ENCODE data around the gene SESN3.

The SESN3 gene

GRCh38 chr11:95247127-95247684 lies 16.2 kb upstream of the SESN3 start:
- Histone ChIP-seq H3K27ac (ENCODE audit: low read depth, low read length) (no peak overlapping the region), H3K9me3 (ENCODE audit: low read length) (no peaks in the 10 kb centered on the region), H3K4me3 (ENCODE audit: low read depth in 1 of 2, low read length in 2 of 2) (no peak overlapping the region), H3K36me3 (ENCODE audit: insufficient read depth, low read length) (no peaks in the 10 kb centered on the region), H3K9ac (ENCODE audit: low read length) (no peak overlapping the region), H3K4me1 (ENCODE audit: insufficient read depth, low read length) (no peaks in the 10 kb centered on the region), H3K27me3 (ENCODE audit: control insufficient read depth in 1 of 2, insufficient read depth in 2 of 2, low read length in 2 of 2) (no peaks in the 10 kb centered on the region)

- H3K4me1 ChIP-seq (ENCODE audit: insufficient read depth, low read length) = no peaks in the 10 kb centered on the region
- no peaks in the 10 kb centered on the region for H3K9me3 ChIP-seq (ENCODE audit: low read length)
- H3K4me3 ChIP-seq (ENCODE audit: low read depth in 1 of 2, low read length in 2 of 2) = no peak overlapping the region
- no peaks in the 10 kb centered on the region for H3K27me3 ChIP-seq (ENCODE audit: control insufficient read depth in 1 of 2, insufficient read depth in 2 of 2, low read length in 2 of 2)
- H3K36me3 ChIP-seq (ENCODE audit: insufficient read depth, low read length) = no peaks in the 10 kb centered on the region
- H3K27ac ChIP-seq (ENCODE audit: low read depth, low read length) = no peak overlapping the region
- no peak overlapping the region for H3K9ac ChIP-seq (ENCODE audit: low read length)
These were observed 14.6 kb upstream of the SESN3 start for GRCh38 chr11:95245581-95245980.

GRCh38 chr11:95245038-95245437 lies 14.0 kb upstream of the SESN3 start:
- H3K27me3 ChIP-seq (ENCODE audit: control insufficient read depth in 1 of 2, insufficient read depth in 2 of 2, low read length in 2 of 2) = no peaks in the 10 kb centered on the region
- no peaks in the 10 kb centered on the region for H3K4me1 ChIP-seq (ENCODE audit: insufficient read depth, low read length)
- H3K9ac ChIP-seq (ENCODE audit: low read length) = no peak overlapping the region
- no peak overlapping the region for H3K27ac ChIP-seq (ENCODE audit: low read depth, low read length)
- no peak overlapping the region for H3K4me3 ChIP-seq (ENCODE audit: low read depth in 1 of 2, low read length in 2 of 2)
- no peaks in the 10 kb centered on the region for H3K36me3 ChIP-seq (ENCODE audit: insufficient read depth, low read length)
- H3K9me3 ChIP-seq (ENCODE audit: low read length) = no peaks in the 10 kb centered on the region

- no peaks in the 10 kb centered on the region for H3K27me3 ChIP-seq (ENCODE audit: control insufficient read depth in 1 of 2, insufficient read depth in 2 of 2, low read length in 2 of 2)
- H3K4me3 ChIP-seq (ENCODE audit: low read depth in 1 of 2, low read length in 2 of 2) = no peak overlapping the region
- H3K4me1 ChIP-seq (ENCODE audit: insufficient read depth, low read length) = no peaks in the 10 kb centered on the region
- no peaks in the 10 kb centered on the region for H3K36me3 ChIP-seq (ENCODE audit: insufficient read depth, low read length)
- no peaks in the 10 kb centered on the region for H3K9me3 ChIP-seq (ENCODE audit: low read length)
- H3K27ac ChIP-seq (ENCODE audit: low read depth, low read length) = no peak overlapping the region
- H3K9ac ChIP-seq (ENCODE audit: low read length) = no peak overlapping the region
These were observed 12.7 kb upstream of the SESN3 start for GRCh38 chr11:95243673-95244072.

GRCh38 chr11:95242845-95243605 lies 12.0 kb upstream of the SESN3 start:
- no peaks in the 10 kb centered on the region for H3K36me3 ChIP-seq (ENCODE audit: insufficient read depth, low read length)
- no peak overlapping the region for H3K9ac ChIP-seq (ENCODE audit: low read length)
- no peaks in the 10 kb centered on the region for H3K27me3 ChIP-seq (ENCODE audit: control insufficient read depth in 1 of 2, insufficient read depth in 2 of 2, low read length in 2 of 2)
- no peaks in the 10 kb centered on the region for H3K9me3 ChIP-seq (ENCODE audit: low read length)
- H3K4me3 ChIP-seq (ENCODE audit: low read depth in 1 of 2, low read length in 2 of 2) = no peak overlapping the region
- no peaks in the 10 kb centered on the region for H3K4me1 ChIP-seq (ENCODE audit: insufficient read depth, low read length)
- no peak overlapping the region for H3K27ac ChIP-seq (ENCODE audit: low read depth, low read length)

GRCh38 chr11:95242091-95242844 lies 11.3 kb upstream of the SESN3 start:
- Histone ChIP-seq H3K27ac (ENCODE audit: low read depth, low read length) (no peak overlapping the region), H3K9ac (ENCODE audit: low read length) (no peak overlapping the region), H3K9me3 (ENCODE audit: low read length) (no peaks in the 10 kb centered on the region), H3K27me3 (ENCODE audit: control insufficient read depth in 1 of 2, insufficient read depth in 2 of 2, low read length in 2 of 2) (no peaks in the 10 kb centered on the region), H3K4me1 (ENCODE audit: insufficient read depth, low read length) (no peaks in the 10 kb centered on the region), H3K4me3 (ENCODE audit: low read depth in 1 of 2, low read length in 2 of 2) (no peak overlapping the region), H3K36me3 (ENCODE audit: insufficient read depth, low read length) (no peaks in the 10 kb centered on the region)

GRCh38 chr11:95241681-95242081 lies 10.7 kb upstream of the SESN3 start:
- Histone ChIP-seq H3K4me3 (ENCODE audit: low read depth in 1 of 2, low read length in 2 of 2) (no peak overlapping the region), H3K9me3 (ENCODE audit: low read length) (no peaks in the 10 kb centered on the region)

GRCh38 chr11:95239871-95240649 lies 9.1 kb upstream of the SESN3 start:
- Histone ChIP-seq H3K4me1 (ENCODE audit: insufficient read depth, low read length) (no peaks in the 10 kb centered on the region), H3K9ac (ENCODE audit: low read length) (no peak overlapping the region), H3K4me3 (ENCODE audit: low read depth in 1 of 2, low read length in 2 of 2) (no peak overlapping the region), H3K36me3 (ENCODE audit: insufficient read depth, low read length) (no peaks in the 10 kb centered on the region), H3K27me3 (ENCODE audit: control insufficient read depth in 1 of 2, insufficient read depth in 2 of 2, low read length in 2 of 2) (no peaks in the 10 kb centered on the region), H3K9me3 (ENCODE audit: low read length) (no peaks in the 10 kb centered on the region), H3K27ac (ENCODE audit: low read depth, low read length) (no peak overlapping the region)

More at GRCh38 chr11:95241681-95242081, 10.7 kb upstream of the SESN3 start:
- H3K27me3 ChIP-seq (ENCODE audit: control insufficient read depth in 1 of 2, insufficient read depth in 2 of 2, low read length in 2 of 2) = no peaks in the 10 kb centered on the region
- H3K4me1 ChIP-seq (ENCODE audit: insufficient read depth, low read length) = no peaks in the 10 kb centered on the region
- no peak overlapping the region for H3K9ac ChIP-seq (ENCODE audit: low read length)
- H3K27ac ChIP-seq (ENCODE audit: low read depth, low read length) = no peak overlapping the region
- H3K36me3 ChIP-seq (ENCODE audit: insufficient read depth, low read length) = no peaks in the 10 kb centered on the region

- peak overlapping the region; percentile 28 for H3K9ac ChIP-seq (ENCODE audit: low read length)
- no peaks in the 10 kb centered on the region for H3K27me3 ChIP-seq (ENCODE audit: control insufficient read depth in 1 of 2, insufficient read depth in 2 of 2, low read length in 2 of 2)
- H3K27ac ChIP-seq (ENCODE audit: low read depth, low read length) = peak overlapping the region; percentile 18
- no peaks in the 10 kb centered on the region for H3K36me3 ChIP-seq (ENCODE audit: insufficient read depth, low read length)
- H3K4me3 ChIP-seq (ENCODE audit: low read depth in 1 of 2, low read length in 2 of 2) = peak overlapping the region in 1 of 2 donors; percentile 66
- no peaks in the 10 kb centered on the region for H3K9me3 ChIP-seq (ENCODE audit: low read length)
- no peaks in the 10 kb centered on the region for H3K4me1 ChIP-seq (ENCODE audit: insufficient read depth, low read length)
These were observed 1.7 kb upstream of the SESN3 start for GRCh38 chr11:95232666-95233065.

- Histone ChIP-seq H3K27me3 (ENCODE audit: control insufficient read depth in 1 of 2, insufficient read depth in 2 of 2, low read length in 2 of 2) (no peaks in the 10 kb centered on the region), H3K4me3 (ENCODE audit: low read depth in 1 of 2, low read length in 2 of 2) (peak overlapping the region; percentile 41 to 66), H3K9me3 (ENCODE audit: low read length) (no peaks in the 10 kb centered on the region), H3K36me3 (ENCODE audit: insufficient read depth, low read length) (no peaks in the 10 kb centered on the region), H3K27ac (ENCODE audit: low read depth, low read length) (peak overlapping the region; percentile 18), H3K4me1 (ENCODE audit: insufficient read depth, low read length) (no peaks in the 10 kb centered on the region), H3K9ac (ENCODE audit: low read length) (peak overlapping the region; percentile 28)
These were observed 1.0 kb upstream of the SESN3 start for GRCh38 chr11:95231881-95232605.

- H3K4me1 ChIP-seq (ENCODE audit: insufficient read depth, low read length) = no peaks in the 10 kb centered on the region
- H3K9me3 ChIP-seq (ENCODE audit: low read length) = no peaks in the 10 kb centered on the region
- H3K27me3 ChIP-seq (ENCODE audit: control insufficient read depth in 1 of 2, insufficient read depth in 2 of 2, low read length in 2 of 2) = no peaks in the 10 kb centered on the region
- H3K36me3 ChIP-seq (ENCODE audit: insufficient read depth, low read length) = no peaks in the 10 kb centered on the region
- peak overlapping the region; percentile 59 for H3K27ac ChIP-seq (ENCODE audit: low read depth, low read length)
- H3K9ac ChIP-seq (ENCODE audit: low read length) = peak overlapping the region; percentile 68
- peak overlapping the region; percentile 50 to 80 for H3K4me3 ChIP-seq (ENCODE audit: low read depth in 1 of 2, low read length in 2 of 2)
These were observed 234 bp downstream of the SESN3 start for GRCh38 chr11:95230810-95231126.

All from muscle layer of colon (tissue), 2 donors.